HepG2 (cell line): ENCODE data around the gene MYBL2. TPM values are rescaled to one million over a fixed set of nuclear protein-coding genes. Genes with fewer than 3 reads are reported as not detected.

ENCODE experiments used
- AFF4 ChIP-seq: sonication (generic); formaldehyde crosslinking; IDR thresholded peaks from 2 replicates; pipeline ENCODE4 v1.4.0; 2020; ENCODE audit warnings: missing genetic modification reagents
- FOXP1 ChIP-seq, 2 experiments: fragments of 450-650 bp in 1 of 2; IDR thresholded peaks; 2 replicates each; pipeline ENCODE4 v1.6.1; 2017 to 2018; ENCODE audit warnings: antibody characterized with exemption in 1 of 2
- GABPA ChIP-seq, 2 experiments: IDR thresholded peaks; 2 replicates each; pipeline ENCODE4 v1.6.1; 2011 to 2016; ENCODE audit warnings: low read depth in 2 of 2, low read length in 1 of 2, missing biosample characterization in 1 of 2, missing genetic modification characterization in 1 of 2
- HNRNPLL ChIP-seq: fragments of 200-400 bp; formaldehyde crosslinking; IDR thresholded peaks from 2 replicates; pipeline ENCODE4 v1.6.1; 2017; ENCODE audit warnings: mild to moderate bottlenecking, low read depth, low read length; ENCODE audit not compliant: poor library complexity, severe bottlenecking
- PAXIP1 ChIP-seq: sonication (generic); formaldehyde crosslinking; conservative IDR thresholded peaks from 2 replicates; pipeline ENCODE4 v1.4.0; 2020; ENCODE audit warnings: mild to moderate bottlenecking, missing genetic modification reagents, moderate library complexity
- ZNF10 ChIP-seq: sonication (generic); formaldehyde crosslinking; IDR thresholded peaks from 2 replicates; pipeline ENCODE4 v1.4.0; 2020; ENCODE audit warnings: mild to moderate bottlenecking, low read depth, missing genetic modification reagents, borderline replicate concordance
- ZNF280B ChIP-seq: sonication (generic); formaldehyde crosslinking; IDR thresholded peaks from 2 replicates; pipeline ENCODE4 v1.5.0; 2020; ENCODE audit warnings: missing genetic modification reagents, mild to moderate bottlenecking, borderline replicate concordance
- ZNF280D ChIP-seq: sonication (generic); formaldehyde crosslinking; IDR thresholded peaks from 2 replicates; pipeline ENCODE4 v1.5.1; 2020; ENCODE audit warnings: mild to moderate bottlenecking, missing genetic modification reagents
- ZNF34 ChIP-seq: sonication (generic); formaldehyde crosslinking; IDR thresholded peaks from 2 replicates; pipeline ENCODE4 v1.4.0; 2020; ENCODE audit warnings: mild to moderate bottlenecking, missing genetic modification reagents, borderline replicate concordance
- ZNF558 ChIP-seq: sonication (generic); formaldehyde crosslinking; IDR thresholded peaks from 2 replicates; pipeline ENCODE4 v1.9.0; 2022; ENCODE audit warnings: mild to moderate bottlenecking, missing genetic modification reagents, borderline replicate concordance
- polyA plus RNA-seq, 8 experiments: library from polyadenylated mRNA; depleted of rRNA in 3 of 8; stranded (reverse) in 7 of 8; unstranded in 1 of 8; fragments of >200 nt; fragmentation: Illumina TruSeq in 4 of 8; extraction: Trizol in 4 of 8; gene quantifications; 2 replicates each; pipeline versions ENCODE4 v1.2.1 to v1.2.3, GENCODE V29; 2011 to 2016; ENCODE audit warnings: low read depth in 4 of 8, missing spikeins in 1 of 8, mixed read lengths in 1 of 8; ENCODE audit not compliant: insufficient read depth in 1 of 8
- total RNA-seq, 5 experiments: library from RNA; depleted of rRNA; stranded (reverse); fragments of >200 nt; fragmentation: Illumina TruSeq; extraction: Trizol; gene quantifications; 2 replicates each; pipeline ENCODE4 v1.2.3, GENCODE V29; 2016; ENCODE audit warnings: low read depth in 1 of 5
- TF ChIP-seq, protein P1 (sequence below): sonication (generic); formaldehyde crosslinking; IDR thresholded peaks from 2 replicates; pipeline ENCODE4 v1.4.0; 2020; ENCODE audit warnings: missing genetic modification reagents, borderline replicate concordance

MYBL2 gene
- total and polyA plus RNA-seq, 2 of the 13 experiments (the other 11 are each of a cell fraction or from before 2014, with no cell fraction given) = 11.9 to 66.2 TPM

DNA sequence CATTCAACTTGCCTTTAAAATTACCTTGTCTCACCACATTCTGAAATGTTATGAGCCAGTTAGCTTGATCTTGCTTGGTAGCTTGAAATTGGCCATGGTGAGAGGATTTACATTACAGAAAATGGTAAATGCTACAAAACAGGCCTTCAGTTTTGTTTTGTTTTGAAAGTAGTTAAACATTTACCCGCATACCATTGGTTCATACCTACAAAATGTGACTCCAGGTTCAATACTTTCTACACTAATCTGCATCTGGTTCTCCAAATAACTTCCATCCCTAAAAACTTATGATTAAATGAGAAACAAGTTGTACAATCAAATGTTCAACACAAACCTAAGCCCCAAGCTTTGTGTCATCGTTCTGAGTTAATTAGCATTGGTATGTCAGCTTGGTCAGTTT is 30.5 kb upstream of the MYBL2 start (continued):
- TF ChIP-seq AFF4 (CRISPR knock-in tag) (no peak), ZNF280B (CRISPR knock-in tag) (no peak), ZNF34 (CRISPR knock-in tag) (no peak), FOXP1 (IDR thresholded peaks at IDR 0.05) (no peak), FOXP1 (CRISPR knock-in tag; IDR thresholded peaks at IDR 0.05) (peak; percentile 33), GABPA (IDR thresholded peaks at IDR 0.05; ENCODE audit: low read depth, low read length) (no peak), GABPA (CRISPR knock-in tag; IDR thresholded peaks at IDR 0.05; ENCODE audit: low read depth) (no peak), ZNF280D (CRISPR knock-in tag) (0 out of 2 replicates have a peak, but pooled peaks have one; percentile 26), ZNF558 (CRISPR knock-in tag) (no peak), ZNF10 (no peak), PAXIP1 (CRISPR knock-in tag) (peak; percentile 52; the same call in 1 of the 2 replicates), HNRNPLL (no peak)
- TF ChIP-seq, protein P1, sequence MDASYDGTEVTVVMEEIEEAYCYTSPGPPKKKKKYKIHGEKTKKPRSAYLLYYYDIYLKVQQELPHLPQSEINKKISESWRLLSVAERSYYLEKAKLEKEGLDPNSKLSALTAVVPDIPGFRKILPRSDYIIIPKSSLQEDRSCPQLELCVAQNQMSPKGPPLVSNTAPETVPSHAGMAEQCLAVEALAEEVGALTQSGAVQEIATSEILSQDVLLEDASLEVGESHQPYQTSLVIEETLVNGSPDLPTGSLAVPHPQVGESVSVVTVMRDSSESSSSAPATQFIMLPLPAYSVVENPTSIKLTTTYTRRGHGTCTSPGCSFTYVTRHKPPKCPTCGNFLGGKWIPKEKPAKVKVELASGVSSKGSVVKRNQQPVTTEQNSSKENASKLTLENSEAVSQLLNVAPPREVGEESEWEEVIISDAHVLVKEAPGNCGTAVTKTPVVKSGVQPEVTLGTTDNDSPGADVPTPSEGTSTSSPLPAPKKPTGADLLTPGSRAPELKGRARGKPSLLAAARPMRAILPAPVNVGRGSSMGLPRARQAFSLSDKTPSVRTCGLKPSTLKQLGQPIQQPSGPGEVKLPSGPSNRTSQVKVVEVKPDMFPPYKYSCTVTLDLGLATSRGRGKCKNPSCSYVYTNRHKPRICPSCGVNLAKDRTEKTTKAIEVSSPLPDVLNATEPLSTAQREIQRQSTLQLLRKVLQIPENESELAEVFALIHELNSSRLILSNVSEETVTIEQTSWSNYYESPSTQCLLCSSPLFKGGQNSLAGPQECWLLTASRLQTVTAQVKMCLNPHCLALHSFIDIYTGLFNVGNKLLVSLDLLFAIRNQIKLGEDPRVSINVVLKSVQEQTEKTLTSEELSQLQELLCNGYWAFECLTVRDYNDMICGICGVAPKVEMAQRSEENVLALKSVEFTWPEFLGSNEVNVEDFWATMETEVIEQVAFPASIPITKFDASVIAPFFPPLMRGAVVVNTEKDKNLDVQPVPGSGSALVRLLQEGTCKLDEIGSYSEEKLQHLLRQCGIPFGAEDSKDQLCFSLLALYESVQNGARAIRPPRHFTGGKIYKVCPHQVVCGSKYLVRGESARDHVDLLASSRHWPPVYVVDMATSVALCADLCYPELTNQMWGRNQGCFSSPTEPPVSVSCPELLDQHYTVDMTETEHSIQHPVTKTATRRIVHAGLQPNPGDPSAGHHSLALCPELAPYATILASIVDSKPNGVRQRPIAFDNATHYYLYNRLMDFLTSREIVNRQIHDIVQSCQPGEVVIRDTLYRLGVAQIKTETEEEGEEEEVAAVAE = 0 out of 2 replicates have a peak, but pooled peaks have one; percentile 19
